Progenitor cell of endocrine pancreas (in vitro differentiated cells): ENCODE data around the gene HAVCR1. TPM values are rescaled to one million over a fixed set of nuclear protein-coding genes. Genes with fewer than 3 reads are reported as not detected.
"Not testable (repeated sequence)": the region's sequence is repeated elsewhere in the genome, so short reads cannot be mapped to it uniquely, and the experiment has no call there.

ENCODE experiments used
- DNase-seq: peaks from one replicate; pipeline ENCODE4 v3.0.0; 2021; ENCODE audit warnings: low spot score; ENCODE audit not compliant: unreplicated experiment
- H3K27ac Mint-ChIP-seq: 2 replicates; pipeline ENCODE4 v1.8.0; 2021; ENCODE audit warnings: mild to moderate bottlenecking, moderate library complexity, mixed read lengths
- H3K27me3 Mint-ChIP-seq: 2 replicates; pipeline ENCODE4 v1.8.0; 2021; ENCODE audit warnings: mixed read lengths
- H3K36me3 Mint-ChIP-seq: 2 replicates; pipeline ENCODE4 v1.8.0; 2022; ENCODE audit warnings: mixed read lengths; ENCODE audit not compliant: insufficient read depth
- H3K4me1 Mint-ChIP-seq: 2 replicates; pipeline ENCODE4 v1.8.0; 2021; ENCODE audit warnings: low read depth, mixed read lengths
- H3K4me3 Mint-ChIP-seq: 2 replicates; pipeline ENCODE4 v1.8.0; 2021; ENCODE audit warnings: low read depth, mild to moderate bottlenecking, moderate library complexity, mixed read lengths
- H3K9me3 Mint-ChIP-seq: 2 replicates; pipeline ENCODE4 v1.8.0; 2021; ENCODE audit warnings: low read depth, mixed read lengths
- total RNA-seq: library from RNA; stranded (reverse); gene quantifications from 2 replicates; pipeline ENCODE4 v1.2.1, GENCODE V29; 2021
- TF ChIP-seq, protein P1 (sequence below): fragments of 200-600 bp; sonication (generic); IDR thresholded peaks from one replicate; pipeline ENCODE4 v1.5.0; 2021; ENCODE audit warnings: antibody characterized with exemption, mild to moderate bottlenecking; ENCODE audit not compliant: unreplicated experiment

HAVCR1 gene
- total RNA-seq, 1 donor from 2014 or later, result 1.2 TPM

DNA sequence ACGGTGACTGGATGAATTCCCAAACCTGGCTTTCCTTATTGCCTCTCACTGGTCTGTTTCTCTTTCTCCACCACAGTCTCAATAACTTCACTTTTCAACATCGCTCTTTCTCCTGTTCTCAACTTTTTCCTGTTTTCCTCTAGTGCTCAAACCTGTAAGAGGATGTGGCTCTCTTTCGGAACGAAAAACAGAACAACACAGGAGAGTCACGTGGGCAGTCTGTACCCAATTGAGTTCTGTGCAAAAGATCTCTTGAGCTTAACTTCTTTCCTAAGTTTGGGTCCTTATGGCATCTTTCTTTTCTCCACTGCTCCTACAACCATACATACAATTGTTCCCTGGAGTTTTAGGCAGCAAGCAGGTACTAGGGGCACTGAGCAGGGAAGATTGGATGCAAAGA, 8.9 kb downstream of the HAVCR1 start:
- TF ChIP-seq, protein P1, sequence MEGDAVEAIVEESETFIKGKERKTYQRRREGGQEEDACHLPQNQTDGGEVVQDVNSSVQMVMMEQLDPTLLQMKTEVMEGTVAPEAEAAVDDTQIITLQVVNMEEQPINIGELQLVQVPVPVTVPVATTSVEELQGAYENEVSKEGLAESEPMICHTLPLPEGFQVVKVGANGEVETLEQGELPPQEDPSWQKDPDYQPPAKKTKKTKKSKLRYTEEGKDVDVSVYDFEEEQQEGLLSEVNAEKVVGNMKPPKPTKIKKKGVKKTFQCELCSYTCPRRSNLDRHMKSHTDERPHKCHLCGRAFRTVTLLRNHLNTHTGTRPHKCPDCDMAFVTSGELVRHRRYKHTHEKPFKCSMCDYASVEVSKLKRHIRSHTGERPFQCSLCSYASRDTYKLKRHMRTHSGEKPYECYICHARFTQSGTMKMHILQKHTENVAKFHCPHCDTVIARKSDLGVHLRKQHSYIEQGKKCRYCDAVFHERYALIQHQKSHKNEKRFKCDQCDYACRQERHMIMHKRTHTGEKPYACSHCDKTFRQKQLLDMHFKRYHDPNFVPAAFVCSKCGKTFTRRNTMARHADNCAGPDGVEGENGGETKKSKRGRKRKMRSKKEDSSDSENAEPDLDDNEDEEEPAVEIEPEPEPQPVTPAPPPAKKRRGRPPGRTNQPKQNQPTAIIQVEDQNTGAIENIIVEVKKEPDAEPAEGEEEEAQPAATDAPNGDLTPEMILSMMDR, result no peak
- no peaks in the 10 kb centered on the region for H3K9me3 Mint-ChIP-seq
- peaks cover 38% of the 10 kb centered on the region for H3K4me1 Mint-ChIP-seq
- H3K27me3 Mint-ChIP-seq, result no peaks in the 10 kb centered on the region
- peak overlapping the region; percentile 93 for H3K27ac Mint-ChIP-seq
- DNase-seq, result no peak
- H3K4me3 Mint-ChIP-seq, result no peak overlapping the region
- H3K36me3 Mint-ChIP-seq, result peaks cover 1% of the 10 kb centered on the region

DNA sequence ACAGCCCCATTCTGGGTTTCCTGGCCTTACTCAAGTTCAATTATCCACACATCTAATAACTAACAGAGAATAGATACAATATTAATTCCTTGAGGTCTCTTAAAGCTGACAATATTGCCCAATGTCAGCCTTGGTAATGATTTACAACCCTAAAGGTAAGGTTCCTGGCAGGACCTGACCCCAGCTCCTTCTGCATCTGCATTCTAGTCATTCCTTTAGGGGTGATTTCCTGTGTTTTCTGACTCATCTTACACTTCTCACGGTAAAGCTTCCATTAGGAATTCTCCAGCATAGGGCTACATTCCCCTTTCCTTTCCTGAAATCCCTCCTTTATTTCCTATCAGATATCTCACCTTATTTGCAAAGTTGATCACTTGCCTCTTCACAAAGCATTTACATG, 9.3 kb downstream of the HAVCR1 start:
- H3K4me1 Mint-ChIP-seq, result peaks cover 38% of the 10 kb centered on the region
- no peaks in the 10 kb centered on the region for H3K27me3 Mint-ChIP-seq
- TF ChIP-seq, protein P1, result no peak
- H3K27ac Mint-ChIP-seq, result peak overlapping the region; percentile 93
- H3K4me3 Mint-ChIP-seq, result no peak overlapping the region
- H3K9me3 Mint-ChIP-seq, result no peaks in the 10 kb centered on the region
- no peak for DNase-seq
- H3K36me3 Mint-ChIP-seq, result peaks cover 1% of the 10 kb centered on the region

- H3K9me3 Mint-ChIP-seq, result no peaks in the 10 kb centered on the region
- H3K4me1 Mint-ChIP-seq, result peaks cover 38% of the 10 kb centered on the region
- DNase-seq, result no peak
- TF ChIP-seq, protein P1, result no peak
- H3K27me3 Mint-ChIP-seq, result no peaks in the 10 kb centered on the region
- H3K4me3 Mint-ChIP-seq, result no peak overlapping the region
- peaks cover 1% of the 10 kb centered on the region for H3K36me3 Mint-ChIP-seq
- no peak overlapping the region for H3K27ac Mint-ChIP-seq
Observed at GRCh38 chr5:157047898-157048297, 11.0 kb downstream of the HAVCR1 start.

- not testable (repeated sequence) for H3K36me3 Mint-ChIP-seq, DNase-seq
Observed at GRCh38 chr5:157047016-157047415, 11.9 kb downstream of the HAVCR1 start.

DNA sequence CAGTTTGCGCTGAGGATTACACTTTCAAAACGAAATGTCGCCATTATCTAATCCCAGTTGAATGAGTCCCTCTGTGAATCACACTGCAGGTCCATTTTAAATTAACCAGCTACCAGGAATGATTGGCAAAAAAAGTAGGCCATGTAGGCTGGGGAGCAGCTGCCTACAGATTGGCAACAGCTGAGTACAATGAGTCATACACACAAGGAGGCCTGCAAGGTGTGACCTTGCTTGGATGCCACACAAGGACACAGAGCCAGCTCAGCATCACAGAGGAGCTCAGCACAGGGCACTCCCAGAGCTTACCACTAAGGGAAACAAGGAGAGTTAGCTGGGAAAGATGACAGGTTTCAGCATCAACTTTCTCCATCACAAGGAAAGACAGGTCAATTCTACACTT, 12.9 kb downstream of the HAVCR1 start:
- TF ChIP-seq, protein P1, result no peak

More at GRCh38 chr5:157047016-157047415, 11.9 kb downstream of the HAVCR1 start:
- not testable (repeated sequence) for H3K9me3 Mint-ChIP-seq, H3K27me3 Mint-ChIP-seq, H3K27ac Mint-ChIP-seq, H3K4me3 Mint-ChIP-seq
- peaks cover 38% of the 10 kb centered on the region for H3K4me1 Mint-ChIP-seq

DNA sequence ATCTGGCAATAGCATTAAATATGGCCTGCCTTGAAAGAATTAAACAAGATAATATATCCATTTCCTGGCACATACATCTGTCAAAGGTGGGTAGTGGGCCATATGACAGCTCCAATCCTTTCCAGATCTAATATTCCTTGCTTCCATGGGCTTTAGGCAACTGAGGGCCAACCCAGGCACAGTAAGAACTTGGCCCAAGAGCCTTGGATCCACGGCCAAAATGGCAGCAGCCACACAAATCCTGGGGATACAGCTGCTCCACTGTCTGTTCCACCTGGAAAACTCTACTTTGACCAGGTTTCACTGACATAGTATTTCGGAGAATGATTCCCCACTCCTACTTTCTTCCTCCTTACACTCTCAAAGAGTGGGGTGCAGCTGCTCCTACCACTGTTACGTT, 13.3 kb downstream of the HAVCR1 start:
- no peaks in the 10 kb centered on the region for H3K9me3 Mint-ChIP-seq
- peaks cover 26% of the 10 kb centered on the region for H3K4me1 Mint-ChIP-seq
- peaks cover 1% of the 10 kb centered on the region for H3K36me3 Mint-ChIP-seq
- TF ChIP-seq, protein P1, result no peak
- no peak for DNase-seq
- peak overlapping the region; percentile 41 for H3K27ac Mint-ChIP-seq
- no peak overlapping the region for H3K4me3 Mint-ChIP-seq
- H3K27me3 Mint-ChIP-seq, result no peaks in the 10 kb centered on the region

More for the DNA sequence above, 12.9 kb downstream of the HAVCR1 start:
- H3K4me1 Mint-ChIP-seq, result peaks cover 30% of the 10 kb centered on the region
- H3K4me3 Mint-ChIP-seq, result no peak overlapping the region
- H3K36me3 Mint-ChIP-seq, result peaks cover 1% of the 10 kb centered on the region
- no peak overlapping the region for H3K27ac Mint-ChIP-seq
- H3K27me3 Mint-ChIP-seq, result no peaks in the 10 kb centered on the region
- DNase-seq, result no peak
- H3K9me3 Mint-ChIP-seq, result no peaks in the 10 kb centered on the region
